Measurements from ENCODE around the gene FKBP4. TPM values are rescaled to one million over a fixed set of nuclear protein-coding genes. Genes with fewer than 3 reads are reported as not detected.

The FKBP4 gene
- total and polyA plus RNA-seq, 2 of the 13 experiments (the other 11 are each of a cell fraction or from before 2014, with no cell fraction given), result 25.7 to 66.1 TPM

GRCh38 chr12:2794736-2795289, at the start of gene FKBP4 (continued):
- TF ChIP-seq ZNF432 (CRISPR knock-in tag; IDR thresholded peaks at IDR 0.05; ENCODE audit: borderline replicate concordance) (no peak), CREBL2 (CRISPR knock-in tag; IDR thresholded peaks at IDR 0.05; ENCODE audit: borderline replicate concordance) (peak; percentile 23; the same call in 1 of the 2 replicates), NFAT5 (CRISPR knock-in tag; IDR thresholded peaks at IDR 0.05) (peak; percentile 91), PAF1 (CRISPR knock-in tag; IDR thresholded peaks at IDR 0.05) (no peak), CTCF (CRISPR knock-in tag; IDR thresholded peaks at IDR 0.05) (no peak), POLR2AphosphoS5 (IDR thresholded peaks at IDR 0.05; ENCODE audit: low read depth, low read length) (peak; percentile 61), ZNF777 (CRISPR knock-in tag; IDR thresholded peaks at IDR 0.05) (peak; percentile 66), SP2 (CRISPR knock-in tag; IDR thresholded peaks at IDR 0.05) (peak; percentile 52; the same call in 1 of the 2 replicates), ZNF274 (CRISPR knock-in tag; IDR thresholded peaks at IDR 0.05) (peak; percentile 23; the same call in 1 of the 2 replicates), ZHX2 (IDR thresholded peaks at IDR 0.05; ENCODE audit: low read depth) (no peak), ZHX2 (CRISPR knock-in tag; IDR thresholded peaks at IDR 0.05; ENCODE audit: borderline replicate concordance) (0 out of 2 replicates have a peak, but pooled peaks have one; percentile 37), ZNF501 (CRISPR knock-in tag; IDR thresholded peaks at IDR 0.05) (no peak), EP300 (IDR thresholded peaks at IDR 0.05; ENCODE audit: low read depth in 2 of 2, low read length in 2 of 2) (peak in 1 of 2 experiments; percentile 36; a peak in 1 of 4 replicates), EP300 (CRISPR knock-in tag; IDR thresholded peaks at IDR 0.05; ENCODE audit: borderline replicate concordance) (no peak), TSC22D2 (CRISPR knock-in tag; IDR thresholded peaks at IDR 0.05; ENCODE audit: borderline replicate concordance) (peak; percentile 57; the same call in 1 of the 2 replicates), RAD21 (CRISPR knock-in tag; IDR thresholded peaks at IDR 0.05) (0 out of 2 replicates have a peak, but pooled peaks have one; percentile 9), ZNF629 (CRISPR knock-in tag; conservative IDR thresholded peaks at IDR 0.05) (0 out of 2 replicates have a peak, but pooled peaks have one; percentile 18)

Data from HepG2 (cell line).